Measurements from ENCODE around the gene RARRES2. TPM values are rescaled to one million over a fixed set of nuclear protein-coding genes. Genes with fewer than 3 reads are reported as not detected.

The RARRES2 gene
- total RNA-seq, 4 donors from 2014 or later = 84.2 to 124 (median 102) TPM

DNA sequence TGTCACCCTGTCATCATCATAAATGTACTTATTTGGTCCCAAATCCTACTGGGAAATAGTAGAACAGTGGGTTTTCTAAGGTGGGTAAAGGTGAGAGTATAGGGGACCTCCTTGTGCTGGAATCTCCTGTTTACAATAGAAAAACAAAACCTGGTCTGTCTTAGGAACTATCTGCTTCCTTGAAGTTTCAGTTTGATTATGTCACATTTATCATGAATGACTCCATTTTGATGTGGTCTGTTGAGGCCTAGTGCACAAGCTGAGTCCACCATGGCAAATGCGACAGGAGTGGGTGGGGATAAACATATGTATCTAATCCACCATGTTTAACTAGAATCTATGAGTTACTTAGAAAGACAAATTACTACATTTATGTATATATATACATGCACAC lies 14.2 kb upstream of the RARRES2 start:
- Histone ChIP-seq H3K4me1 (peaks cover 0 to 25% (median 13%) of the 10 kb centered on the region in 4 donors), H3K36me3 (no peaks in the 10 kb centered on the region), H3K27me3 (no peaks in the 10 kb centered on the region), H3K4me3 (no peak overlapping the region), H3K9me3 (no peaks in the 10 kb centered on the region), H3K27ac (peak overlapping the region; percentile 61 to 77 (median 65))
- no peak for TF ChIP-seq POLR2A (IDR thresholded peaks at IDR 0.05)
- TF ChIP-seq, protein P1, sequence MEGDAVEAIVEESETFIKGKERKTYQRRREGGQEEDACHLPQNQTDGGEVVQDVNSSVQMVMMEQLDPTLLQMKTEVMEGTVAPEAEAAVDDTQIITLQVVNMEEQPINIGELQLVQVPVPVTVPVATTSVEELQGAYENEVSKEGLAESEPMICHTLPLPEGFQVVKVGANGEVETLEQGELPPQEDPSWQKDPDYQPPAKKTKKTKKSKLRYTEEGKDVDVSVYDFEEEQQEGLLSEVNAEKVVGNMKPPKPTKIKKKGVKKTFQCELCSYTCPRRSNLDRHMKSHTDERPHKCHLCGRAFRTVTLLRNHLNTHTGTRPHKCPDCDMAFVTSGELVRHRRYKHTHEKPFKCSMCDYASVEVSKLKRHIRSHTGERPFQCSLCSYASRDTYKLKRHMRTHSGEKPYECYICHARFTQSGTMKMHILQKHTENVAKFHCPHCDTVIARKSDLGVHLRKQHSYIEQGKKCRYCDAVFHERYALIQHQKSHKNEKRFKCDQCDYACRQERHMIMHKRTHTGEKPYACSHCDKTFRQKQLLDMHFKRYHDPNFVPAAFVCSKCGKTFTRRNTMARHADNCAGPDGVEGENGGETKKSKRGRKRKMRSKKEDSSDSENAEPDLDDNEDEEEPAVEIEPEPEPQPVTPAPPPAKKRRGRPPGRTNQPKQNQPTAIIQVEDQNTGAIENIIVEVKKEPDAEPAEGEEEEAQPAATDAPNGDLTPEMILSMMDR (IDR thresholded peaks at IDR 0.05) = no peak
- TF ChIP-seq POLR2AphosphoS5 (IDR thresholded peaks at IDR 0.05) = no peak
- TF ChIP-seq EP300 (IDR thresholded peaks at IDR 0.05; ENCODE audit: low read depth) = no peak
- DNase-seq = no peak
- intact Hi-C loops (cut with DNase I; ENCODE audit: low total_unique reads) = no loop called here
- 83% methylated on average over 1 of the region's 1 CpG; no CpG with 5 or more reads in 1 of the 2 donors for WGBS, 2 donors (ENCODE audit: low coverage in 1 of 2)
- in situ Hi-C loops (cut with MboI; ENCODE audit: low pct_ligation_motif_present in 1 of 4, low pct_unique_long_range_greater_than_20kb in 1 of 4, low sequenced_read_pairs in 3 of 4) = no loop called here

DNA sequence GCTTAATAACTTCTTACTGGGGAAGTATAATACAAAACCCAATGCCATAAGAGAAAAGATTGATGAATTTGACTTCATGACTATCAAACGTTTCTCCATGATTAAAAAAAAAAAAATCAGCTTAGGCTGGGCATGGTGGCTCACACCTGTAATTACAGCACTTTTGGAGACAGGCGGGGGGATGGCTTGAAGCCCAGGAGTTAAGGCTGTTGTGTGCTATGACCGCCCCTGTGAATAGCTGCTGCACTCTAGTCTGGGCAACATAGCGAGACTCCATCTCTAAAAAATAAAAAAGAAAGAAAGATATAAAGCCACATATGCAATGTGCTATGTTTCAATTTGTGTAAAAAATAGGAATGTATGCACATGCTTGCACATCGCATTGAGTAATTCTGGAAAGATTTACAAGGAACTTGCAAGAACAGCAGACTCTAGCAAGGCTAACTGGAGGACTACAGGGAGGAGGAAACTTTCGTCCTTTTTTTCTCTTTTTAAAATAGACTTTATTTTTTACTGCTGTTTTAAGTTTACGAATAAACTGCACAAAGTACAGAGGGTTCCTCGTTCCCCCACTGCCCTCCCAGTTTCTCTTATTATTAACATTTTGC lies 10.3 kb upstream of the RARRES2 start:
- Histone ChIP-seq H3K36me3 (no peaks in the 10 kb centered on the region), H3K27ac (no peak overlapping the region), H3K9me3 (no peaks in the 10 kb centered on the region), H3K27me3 (no peaks in the 10 kb centered on the region), H3K4me3 (no peak overlapping the region), H3K4me1 (peaks cover 0 to 22% (median 12%) of the 10 kb centered on the region in 4 donors)
- 56 to 63% methylated on average over 8 of the region's 8 CpGs for WGBS, 2 donors (ENCODE audit: low coverage in 1 of 2)
- no peak for DNase-seq
- in situ Hi-C loops (cut with MboI; ENCODE audit: low pct_ligation_motif_present in 1 of 4, low pct_unique_long_range_greater_than_20kb in 1 of 4, low sequenced_read_pairs in 3 of 4) (no loop called here), intact Hi-C loops (cut with DNase I; ENCODE audit: low total_unique reads) (no loop called here)
- TF ChIP-seq POLR2AphosphoS5 (IDR thresholded peaks at IDR 0.05) = no peak
- no peak for TF ChIP-seq EP300 (IDR thresholded peaks at IDR 0.05; ENCODE audit: low read depth)
- TF ChIP-seq, protein P1 (IDR thresholded peaks at IDR 0.05) = no peak
- no peak for TF ChIP-seq POLR2A (IDR thresholded peaks at IDR 0.05)

DNA sequence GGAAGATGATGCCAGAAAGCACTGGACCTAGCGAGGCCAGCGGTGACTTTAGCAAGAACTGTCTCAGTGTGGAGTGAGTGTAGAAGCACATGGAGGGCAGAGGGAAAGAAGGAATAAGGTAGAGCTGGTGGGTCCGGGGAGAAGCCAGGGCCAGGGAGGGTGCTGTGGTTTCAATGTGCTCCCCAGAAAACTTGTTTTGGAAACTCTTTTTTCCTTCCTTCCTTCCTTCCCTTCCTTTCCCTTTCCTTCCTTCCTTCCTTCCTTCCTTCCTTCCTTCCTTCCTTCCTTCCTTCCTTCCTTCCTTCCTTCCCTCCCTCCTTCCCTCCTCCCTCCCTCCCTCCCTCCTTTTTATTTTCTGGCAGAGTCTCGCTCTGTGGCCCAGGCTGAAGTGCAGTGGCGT lies 5.5 kb upstream of the RARRES2 start:
- Histone ChIP-seq H3K27me3 (no peaks in the 10 kb centered on the region), H3K36me3 (no peaks in the 10 kb centered on the region), H3K27ac (no peak overlapping the region), H3K9me3 (no peaks in the 10 kb centered on the region), H3K4me3 (no peak overlapping the region), H3K4me1 (peaks cover 0 to 3% (median 0%) of the 10 kb centered on the region in 4 donors)
- 97 to 100% methylated on average over 2 to 5 of the region's 5 CpGs for WGBS, 2 donors (ENCODE audit: low coverage in 1 of 2)
- in situ Hi-C loops (cut with MboI; ENCODE audit: low pct_ligation_motif_present in 1 of 4, low pct_unique_long_range_greater_than_20kb in 1 of 4, low sequenced_read_pairs in 3 of 4) = no loop called here
- DNase-seq = no peak
- intact Hi-C loops (cut with DNase I; ENCODE audit: low total_unique reads) = no loop called here
- TF ChIP-seq EP300 (IDR thresholded peaks at IDR 0.05; ENCODE audit: low read depth) (no peak), POLR2AphosphoS5 (IDR thresholded peaks at IDR 0.05) (no peak), POLR2A (IDR thresholded peaks at IDR 0.05) (no peak)
- TF ChIP-seq, protein P1 (IDR thresholded peaks at IDR 0.05) = no peak

DNA sequence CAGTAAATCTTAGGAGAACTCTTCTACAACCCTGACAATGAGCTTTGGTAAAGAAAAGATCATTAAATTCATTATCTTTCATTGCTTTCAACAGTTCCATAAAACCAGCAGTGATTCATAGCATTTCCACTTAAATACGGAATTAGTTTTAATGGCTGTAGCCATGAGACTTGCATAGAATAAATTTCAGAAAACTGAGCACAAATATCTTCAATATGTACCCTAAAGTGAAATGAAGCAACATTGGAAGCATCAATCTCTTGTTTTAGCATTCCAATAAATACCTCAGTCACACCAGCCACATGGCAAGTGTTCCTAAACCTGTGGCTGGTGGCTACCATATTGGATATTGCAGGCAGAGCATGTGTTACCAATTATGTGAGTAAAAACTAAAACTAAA lies 3.6 kb upstream of the RARRES2 start:
- no peak overlapping the region for H3K4me3 ChIP-seq
- intact Hi-C loops (cut with DNase I; ENCODE audit: low total_unique reads) = no loop called here
- DNase-seq = no peak
- no peaks in the 10 kb centered on the region for H3K9me3 ChIP-seq
- WGBS, 2 donors (ENCODE audit: low coverage in 1 of 2) = 95 to 100% methylated on average over 1 of the region's 1 CpG
- peaks cover 11% of the 10 kb centered on the region for H3K27me3 ChIP-seq
- peaks cover 5 to 14% (median 14%) of the 10 kb centered on the region in 4 donors for H3K4me1 ChIP-seq
- no peak overlapping the region for H3K27ac ChIP-seq
- in situ Hi-C loops (cut with MboI; ENCODE audit: low pct_ligation_motif_present in 1 of 4, low pct_unique_long_range_greater_than_20kb in 1 of 4, low sequenced_read_pairs in 3 of 4) = no loop called here
- TF ChIP-seq, protein P1 (IDR thresholded peaks at IDR 0.05) = no peak
- TF ChIP-seq POLR2A (IDR thresholded peaks at IDR 0.05) (no peak), EP300 (IDR thresholded peaks at IDR 0.05; ENCODE audit: low read depth) (no peak), POLR2AphosphoS5 (IDR thresholded peaks at IDR 0.05) (no peak)
- H3K36me3 ChIP-seq = no peaks in the 10 kb centered on the region
